PFSK-1 (cell line): ENCODE data around the gene MTCH2.

Experiments used
- FOXP2 ChIP-seq: optimal IDR thresholded peaks from 2 replicates; pipeline ENCODE3; 2011; ENCODE audit warnings: borderline replicate concordance, control low read depth, inconsistent platforms; ENCODE audit not compliant: insufficient read depth; ENCODE audit errors: extremely low read length, extremely low read depth
- POLR2AphosphoS5 ChIP-seq: IDR thresholded peaks from 2 replicates; pipeline ENCODE4 v1.6.1; 2012; ENCODE audit warnings: low read depth, mild to moderate bottlenecking, control low read depth, low read length, moderate library complexity
- SIN3A ChIP-seq: IDR thresholded peaks from 2 replicates; pipeline ENCODE4 v1.6.1; 2012; ENCODE audit warnings: mild to moderate bottlenecking, low read length, moderate library complexity, borderline replicate concordance; ENCODE audit not compliant: insufficient read depth
- TAF1 ChIP-seq: IDR thresholded peaks from 2 replicates; pipeline ENCODE4 v1.6.1; 2012; ENCODE audit warnings: low read length, control low read depth, borderline replicate concordance; ENCODE audit not compliant: insufficient read depth
- TF ChIP-seq, protein P1 (sequence below), 2 experiments: IDR thresholded peaks; 2 replicates each; pipeline versions ENCODE4 v1.6.1 to v1.8.0; 2011 to 2012; ENCODE audit warnings: low read depth in 2 of 2, low read length in 2 of 2, control low read depth in 1 of 2, inconsistent platforms in 1 of 2, mild to moderate bottlenecking in 1 of 2, moderate library complexity in 1 of 2; ENCODE audit not compliant: insufficient read depth in 1 of 2

MTCH2 gene

GRCh38 chr11:47656260-47656885 is 14.0 kb upstream of the MTCH2 start:
- no peak for TF ChIP-seq TAF1
- TF ChIP-seq, protein P1, sequence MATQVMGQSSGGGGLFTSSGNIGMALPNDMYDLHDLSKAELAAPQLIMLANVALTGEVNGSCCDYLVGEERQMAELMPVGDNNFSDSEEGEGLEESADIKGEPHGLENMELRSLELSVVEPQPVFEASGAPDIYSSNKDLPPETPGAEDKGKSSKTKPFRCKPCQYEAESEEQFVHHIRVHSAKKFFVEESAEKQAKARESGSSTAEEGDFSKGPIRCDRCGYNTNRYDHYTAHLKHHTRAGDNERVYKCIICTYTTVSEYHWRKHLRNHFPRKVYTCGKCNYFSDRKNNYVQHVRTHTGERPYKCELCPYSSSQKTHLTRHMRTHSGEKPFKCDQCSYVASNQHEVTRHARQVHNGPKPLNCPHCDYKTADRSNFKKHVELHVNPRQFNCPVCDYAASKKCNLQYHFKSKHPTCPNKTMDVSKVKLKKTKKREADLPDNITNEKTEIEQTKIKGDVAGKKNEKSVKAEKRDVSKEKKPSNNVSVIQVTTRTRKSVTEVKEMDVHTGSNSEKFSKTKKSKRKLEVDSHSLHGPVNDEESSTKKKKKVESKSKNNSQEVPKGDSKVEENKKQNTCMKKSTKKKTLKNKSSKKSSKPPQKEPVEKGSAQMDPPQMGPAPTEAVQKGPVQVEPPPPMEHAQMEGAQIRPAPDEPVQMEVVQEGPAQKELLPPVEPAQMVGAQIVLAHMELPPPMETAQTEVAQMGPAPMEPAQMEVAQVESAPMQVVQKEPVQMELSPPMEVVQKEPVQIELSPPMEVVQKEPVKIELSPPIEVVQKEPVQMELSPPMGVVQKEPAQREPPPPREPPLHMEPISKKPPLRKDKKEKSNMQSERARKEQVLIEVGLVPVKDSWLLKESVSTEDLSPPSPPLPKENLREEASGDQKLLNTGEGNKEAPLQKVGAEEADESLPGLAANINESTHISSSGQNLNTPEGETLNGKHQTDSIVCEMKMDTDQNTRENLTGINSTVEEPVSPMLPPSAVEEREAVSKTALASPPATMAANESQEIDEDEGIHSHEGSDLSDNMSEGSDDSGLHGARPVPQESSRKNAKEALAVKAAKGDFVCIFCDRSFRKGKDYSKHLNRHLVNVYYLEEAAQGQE (IDR thresholded peaks at IDR 0.05; ENCODE audit: insufficient read depth in 1 of 2, low read depth in 2 of 2, low read length in 2 of 2): no peak

DNA sequence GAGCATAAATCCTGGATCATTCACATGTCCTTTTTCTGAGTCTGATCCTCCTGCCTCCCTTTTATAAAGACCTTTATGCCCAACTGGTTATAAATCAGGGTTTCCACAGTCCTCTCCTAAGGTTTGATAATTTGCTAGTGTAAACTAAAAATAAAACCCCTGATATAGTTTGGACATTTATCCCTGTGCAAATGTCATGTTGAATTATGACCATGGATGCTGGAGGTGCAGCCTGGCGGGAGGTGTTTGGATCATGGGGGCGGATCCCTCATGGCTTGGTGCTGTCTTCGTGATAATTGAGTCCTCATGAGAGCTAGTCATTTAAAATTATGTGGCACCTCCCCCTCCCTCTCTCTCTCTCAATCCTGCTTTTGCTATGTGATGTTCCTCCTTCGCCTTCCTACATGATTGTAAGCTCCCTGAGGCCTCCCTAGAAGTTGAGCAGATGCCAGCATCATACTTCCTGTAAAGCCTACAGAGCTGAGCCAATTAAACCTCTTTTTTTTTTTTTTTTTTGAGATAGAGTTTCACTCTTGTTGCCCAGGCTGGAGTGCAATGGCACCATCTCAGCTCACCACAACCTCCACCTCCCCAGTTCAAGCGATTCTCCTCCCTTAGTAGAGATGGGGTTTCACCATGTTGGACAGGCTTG is 9.6 kb upstream of the MTCH2 start:
- no peak for TF ChIP-seq SIN3A

DNA sequence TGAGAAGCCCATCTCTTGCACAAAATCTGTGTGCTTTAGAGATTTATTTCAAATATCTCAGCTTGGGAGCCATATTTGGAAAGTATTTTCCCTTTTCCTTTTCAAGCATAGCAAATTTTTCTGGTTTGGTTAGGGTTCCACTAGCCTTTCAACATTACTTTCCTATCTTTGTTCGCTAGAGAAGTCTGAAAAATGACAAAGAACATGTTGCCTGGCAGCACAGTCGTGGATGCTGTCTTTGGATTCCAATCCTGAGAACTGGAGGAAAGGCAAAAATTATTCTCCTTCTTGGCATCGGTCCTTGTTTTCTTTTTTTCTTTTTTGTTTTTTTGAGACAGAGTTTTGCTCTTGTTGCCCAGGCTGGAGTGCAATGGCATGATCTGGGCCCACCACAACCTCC is 6.9 kb upstream of the MTCH2 start:
- TF ChIP-seq TAF1 (no peak), SIN3A (no peak), POLR2AphosphoS5 (no peak)
- TF ChIP-seq, protein P1 (IDR thresholded peaks at IDR 0.05; ENCODE audit: insufficient read depth in 1 of 2, low read depth in 2 of 2, low read length in 2 of 2): no peak

DNA sequence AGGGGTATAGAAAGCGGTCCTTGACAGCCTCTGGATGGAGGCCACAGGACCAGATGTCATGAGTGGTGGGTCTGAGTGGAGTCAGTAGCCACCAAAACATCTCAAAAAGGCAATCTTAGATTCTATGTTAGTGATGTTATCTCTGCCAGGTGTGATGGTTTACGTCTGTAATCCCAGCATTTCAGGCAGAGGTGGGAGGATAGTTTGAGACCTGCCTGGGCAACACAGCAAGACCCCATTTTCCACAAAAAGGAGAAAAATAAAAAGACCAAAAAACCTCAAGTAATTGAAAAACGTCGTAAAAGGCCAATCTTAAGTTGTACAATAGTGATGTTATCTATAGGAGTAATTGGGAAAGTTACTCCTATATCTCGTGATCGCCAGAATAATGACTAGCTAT is 3.7 kb upstream of the MTCH2 start:
- no peak for TF ChIP-seq SIN3A
- no peak for TF ChIP-seq POLR2AphosphoS5
- TF ChIP-seq, protein P1 (IDR thresholded peaks at IDR 0.05; ENCODE audit: insufficient read depth in 1 of 2, low read depth in 2 of 2, low read length in 2 of 2): no peak

- TF ChIP-seq POLR2AphosphoS5 (no peak), SIN3A (no peak), TAF1 (no peak), FOXP2 (no peak)
- TF ChIP-seq, protein P1 (IDR thresholded peaks at IDR 0.05; ENCODE audit: insufficient read depth in 1 of 2, low read depth in 2 of 2, low read length in 2 of 2): no peak
Measured at GRCh38 chr11:47645500-47645899, 3.1 kb upstream of the MTCH2 start.
